NK-92 (cell line): ENCODE measurements around the gene ACVR1B.

Experiments
- DNase-seq: peaks from one replicate; lab custom pipeline; 2025; ENCODE audit not compliant: unreplicated experiment; lab: John Stamatoyannopoulos, UW

ACVR1B gene

DNA sequence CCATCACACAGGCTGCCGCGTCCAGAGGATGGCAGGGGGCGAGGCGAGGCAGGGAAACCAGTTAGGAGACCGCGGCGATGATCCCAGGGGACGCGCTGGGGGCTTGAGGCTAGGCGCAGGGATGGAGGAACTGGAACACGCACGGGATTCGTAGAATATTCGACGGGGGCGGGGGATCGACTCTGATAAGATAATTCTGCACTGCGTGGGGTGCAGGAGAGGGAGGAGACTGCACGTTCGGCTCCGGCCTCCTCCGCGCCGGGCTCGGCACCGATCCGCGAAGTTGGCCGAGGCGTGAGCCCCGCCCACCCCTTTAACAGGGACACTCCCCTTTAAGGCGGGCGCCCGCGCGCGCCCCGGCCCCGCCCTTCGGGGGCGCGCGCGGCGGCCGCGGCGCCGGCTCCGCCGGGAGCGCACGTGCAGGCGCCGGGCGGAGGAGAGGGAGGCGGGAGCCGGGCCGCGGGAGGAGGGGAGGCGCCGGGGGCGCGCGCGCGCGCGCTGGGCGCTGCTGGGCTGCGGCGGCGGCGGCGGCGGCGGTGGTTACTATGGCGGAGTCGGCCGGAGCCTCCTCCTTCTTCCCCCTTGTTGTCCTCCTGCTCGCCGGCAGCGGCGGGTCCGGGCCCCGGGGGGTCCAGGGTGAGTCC is at the start of gene ACVR1B:
ACVR1B (plus strand) TSS at position 501 of the 644 bp plus-strand sequence; CDS start at position 546, 45 bp downstream.
- DNase-seq, result peak; percentile 40

DNA sequence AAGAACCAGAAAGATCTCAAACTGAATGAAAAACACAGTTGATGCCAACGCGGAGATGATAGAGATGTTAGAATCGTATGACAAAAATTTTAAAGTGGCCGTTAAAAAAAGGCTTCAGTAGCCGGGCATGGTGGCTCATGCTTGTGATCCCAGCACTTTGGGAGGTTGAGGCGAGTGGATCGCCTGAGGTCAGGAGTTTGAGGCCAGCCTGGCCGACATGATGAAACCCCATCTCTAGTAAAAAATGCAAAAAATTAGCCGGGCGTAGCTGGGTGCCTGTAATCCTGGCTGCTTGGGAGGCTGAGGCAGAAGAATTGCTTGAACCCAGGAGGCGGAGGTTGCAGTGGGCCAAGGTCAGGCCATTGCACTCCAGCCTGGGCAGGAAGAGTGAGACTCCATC is 49.6 kb upstream of the ACVR1B start:
- DNase-seq, result no peak

DNA sequence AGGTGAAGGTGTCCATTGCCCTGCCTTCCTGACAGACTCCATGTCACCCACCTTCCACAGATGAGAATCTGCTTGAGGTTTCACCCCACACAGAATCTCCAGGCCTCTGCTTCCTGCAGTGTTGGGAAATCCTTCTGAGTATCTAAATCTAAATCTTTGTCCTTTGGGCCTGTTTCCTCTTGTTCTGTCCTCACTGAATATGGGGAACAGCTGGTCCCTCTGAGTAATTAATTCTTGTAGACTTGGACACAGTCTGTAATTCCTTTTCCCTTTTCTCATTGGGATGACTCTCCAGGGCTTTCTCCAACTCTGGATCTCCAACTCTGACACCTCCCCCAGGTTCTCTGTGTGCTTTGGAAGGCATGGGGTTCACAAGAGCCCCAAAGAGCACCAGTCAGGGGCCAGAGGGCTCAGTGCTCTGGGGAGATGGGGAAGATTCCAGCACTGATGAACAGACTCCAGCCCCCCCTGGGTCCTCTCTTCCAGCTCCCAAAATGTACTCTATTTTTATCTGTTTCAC is 46.5 kb upstream of the ACVR1B start:
- DNase-seq, result no peak

DNA sequence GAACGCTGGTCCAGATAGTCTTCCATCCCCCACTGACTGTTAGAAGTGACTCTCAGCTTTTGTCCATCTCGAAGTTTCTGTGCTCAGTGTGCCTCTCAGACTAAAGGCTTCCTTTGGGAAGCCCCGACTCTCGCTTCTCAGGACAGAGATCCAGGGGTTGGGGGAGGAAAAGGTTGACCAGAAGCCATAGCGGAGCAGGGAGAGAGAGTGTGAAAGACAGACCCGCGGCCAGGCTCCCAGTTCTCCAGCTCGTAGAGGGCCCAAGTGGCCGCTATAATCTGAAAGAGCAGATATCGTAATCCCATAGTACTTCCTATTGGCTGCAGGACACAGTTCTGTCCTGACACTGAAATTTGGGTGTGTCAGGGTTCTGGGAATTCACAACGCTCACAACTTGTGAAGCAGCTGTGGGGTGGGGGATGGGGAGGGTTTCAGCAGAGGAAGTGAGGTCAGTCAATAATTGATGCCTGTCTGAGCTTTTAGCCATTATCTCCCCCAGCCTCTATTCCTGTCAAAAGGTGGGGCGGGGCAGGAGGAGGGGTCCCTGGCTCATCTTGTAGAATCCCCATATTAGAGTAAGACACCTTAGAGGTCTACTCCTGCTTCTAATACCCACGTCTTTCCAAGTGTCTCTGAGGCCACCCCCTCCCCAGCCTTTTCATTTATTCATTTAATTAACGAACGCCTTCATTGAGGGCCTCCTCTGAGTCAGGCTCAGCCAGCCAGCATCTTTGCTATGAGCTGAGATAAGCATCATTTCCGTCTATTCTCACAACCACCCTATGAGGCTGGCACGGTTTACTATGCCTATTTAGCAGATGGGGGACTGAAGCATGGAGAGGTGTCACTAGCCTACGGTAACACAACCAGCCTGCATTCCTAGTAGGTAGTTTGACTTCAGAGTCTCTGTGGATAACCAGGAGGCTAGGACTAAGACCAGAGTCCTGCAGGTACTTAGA is 45.7 kb upstream of the ACVR1B start:
- no peak for DNase-seq

DNA sequence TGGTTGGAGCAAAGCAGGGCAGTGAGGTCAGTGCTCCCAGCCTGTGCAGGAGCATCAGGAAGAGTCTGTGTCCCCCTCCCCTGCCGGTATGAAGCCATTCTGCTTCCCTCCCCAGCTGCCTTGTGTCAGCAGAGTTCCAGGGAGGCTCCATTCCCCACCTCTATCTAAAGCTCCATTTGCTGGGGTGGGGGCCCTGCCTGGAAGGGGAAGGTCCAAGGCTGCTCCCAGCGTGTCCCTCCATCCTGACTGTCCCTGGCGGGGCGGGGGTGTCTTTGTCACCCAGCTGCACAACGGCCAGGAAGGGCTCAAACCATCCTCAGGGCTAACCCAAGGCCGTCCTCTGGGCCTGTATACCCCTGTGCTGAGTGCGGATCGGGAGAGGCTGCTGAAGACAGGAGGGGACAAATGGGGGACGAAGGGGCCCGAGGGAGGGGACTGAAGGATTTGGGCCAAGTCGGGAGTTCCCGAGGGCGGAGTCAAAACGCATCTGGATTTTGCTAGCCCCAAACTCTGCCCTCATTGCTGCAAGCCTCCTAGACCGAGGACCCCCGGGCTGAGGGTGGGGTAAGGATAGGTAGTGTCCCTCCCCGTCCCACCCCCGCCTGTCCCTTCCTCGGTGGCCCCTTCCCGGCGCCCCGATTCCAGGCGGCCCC is 44.9 kb upstream of the ACVR1B start:
- DNase-seq, result no peak

DNA sequence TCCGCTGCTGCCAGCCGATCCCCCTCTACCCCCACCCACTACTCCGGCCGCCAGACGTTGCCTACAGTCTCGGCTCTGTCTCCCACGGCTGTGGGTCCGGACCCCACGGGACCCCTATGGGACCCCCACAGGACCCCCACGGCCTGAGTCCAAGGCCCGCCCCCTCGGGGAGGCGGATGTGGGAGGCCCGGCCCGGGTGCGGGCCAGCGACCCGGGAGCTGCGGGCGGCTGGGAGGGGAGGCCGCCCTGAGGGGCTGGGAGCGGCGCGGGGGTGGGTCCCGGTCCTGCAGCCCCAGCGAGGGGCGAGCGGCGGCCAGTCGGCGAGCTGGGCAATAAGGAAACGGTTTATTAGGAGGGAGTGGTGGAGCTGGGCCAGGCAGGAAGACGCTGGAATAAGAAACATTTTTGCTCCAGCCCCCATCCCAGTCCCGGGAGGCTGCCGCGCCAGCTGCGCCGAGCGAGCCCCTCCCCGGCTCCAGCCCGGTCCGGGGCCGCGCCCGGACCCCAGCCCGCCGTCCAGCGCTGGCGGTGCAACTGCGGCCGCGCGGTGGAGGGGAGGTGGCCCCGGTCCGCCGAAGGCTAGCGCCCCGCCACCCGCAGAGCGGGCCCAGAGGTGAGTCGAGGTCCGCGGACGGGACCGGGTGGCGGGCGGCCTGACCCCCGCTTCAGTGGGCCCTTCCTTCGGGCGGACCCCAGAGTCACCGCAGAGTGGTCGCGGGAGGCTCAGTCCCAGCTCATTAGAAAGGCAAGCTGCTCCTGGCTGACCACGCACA is 44.2 kb upstream of the ACVR1B start, which contains the start of gene ACVRL1:
ACVRL1 (plus strand) TSS at position 422 of the 773 bp plus-strand sequence. CDS start 4,971 bp downstream, outside the sequence.
- DNase-seq, result no peak

DNA sequence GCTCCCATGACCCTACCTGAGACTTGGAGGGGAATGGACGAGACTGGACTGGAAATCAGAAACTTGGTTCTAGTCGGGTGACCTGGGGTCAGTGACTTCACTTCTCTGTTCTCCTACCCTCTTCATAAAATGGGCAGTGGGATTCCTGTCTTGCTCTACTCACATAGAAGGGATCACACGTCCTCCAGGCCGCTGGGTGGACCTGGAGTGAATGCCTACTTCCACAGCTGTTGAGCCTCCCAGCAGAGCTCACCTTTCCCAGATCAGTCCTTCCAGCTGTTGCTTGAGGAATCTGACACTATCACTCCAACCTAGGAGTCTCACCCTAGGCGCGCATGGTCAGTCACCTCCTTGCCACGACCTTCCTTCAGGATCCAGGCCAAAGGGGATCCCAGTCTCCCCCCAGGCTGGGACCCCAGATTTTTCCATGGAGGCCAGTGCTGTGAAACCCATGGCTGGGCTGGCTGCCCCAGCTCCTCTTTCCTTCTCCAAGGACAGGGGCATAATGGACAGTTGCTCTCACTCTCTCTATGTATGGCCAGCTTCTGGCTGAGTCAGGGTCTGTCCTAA is 43.6 kb upstream of the ACVR1B start:
- DNase-seq, result no peak

DNA sequence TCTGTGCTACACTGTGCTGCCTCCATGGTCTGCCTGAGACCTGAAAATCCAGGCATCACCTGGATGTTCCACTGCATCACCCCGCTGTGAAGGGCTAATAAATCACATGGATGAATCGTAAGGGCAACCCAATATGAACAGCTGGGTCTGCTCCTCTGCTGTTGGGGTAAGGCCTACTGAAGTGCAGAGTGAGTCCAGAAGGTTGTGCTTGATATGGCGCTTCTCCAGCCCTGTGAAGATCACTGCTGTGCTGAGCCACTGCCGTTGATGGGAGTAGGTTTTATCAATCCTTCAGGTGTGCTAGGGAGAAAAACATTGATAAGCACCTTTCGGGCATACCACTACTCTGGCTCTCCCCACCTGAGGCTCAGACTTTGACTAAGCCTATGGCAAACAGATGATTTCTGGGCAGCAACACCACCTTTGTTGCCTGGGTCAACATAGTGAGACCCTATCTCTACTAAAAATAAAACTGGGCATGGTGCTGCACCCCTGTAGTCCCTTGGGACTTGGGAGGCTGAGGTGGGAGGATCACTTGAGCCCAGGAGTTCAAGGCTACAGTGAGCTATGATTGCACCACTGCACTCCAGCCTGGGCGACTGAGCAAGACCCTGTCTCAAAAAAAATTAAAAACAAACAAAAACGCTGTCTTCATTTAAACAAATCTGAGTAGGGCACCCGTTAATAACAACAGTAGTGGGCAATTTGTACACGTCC is 42.5 kb upstream of the ACVR1B start:
- DNase-seq, result no peak

DNA sequence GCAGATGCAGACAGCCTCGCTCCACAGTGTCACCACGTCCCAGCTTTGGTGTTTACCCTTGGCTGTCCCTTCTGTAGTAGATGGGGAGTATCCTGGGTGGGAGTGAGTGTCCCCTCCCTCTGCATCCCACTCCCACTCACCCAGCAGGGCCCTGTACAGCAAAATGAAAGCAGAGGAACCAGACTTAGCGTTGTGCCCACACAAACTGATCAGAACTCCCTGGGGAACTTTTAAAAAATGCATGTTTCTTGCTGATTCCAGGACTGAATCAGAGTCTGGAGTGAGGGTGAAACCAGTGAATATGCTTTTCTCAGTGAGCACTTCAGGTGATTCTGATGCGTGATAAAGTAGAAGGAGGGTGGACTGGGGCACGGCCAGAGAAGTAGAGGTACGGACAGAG is 41.3 kb upstream of the ACVR1B start:
- no peak for DNase-seq

DNA sequence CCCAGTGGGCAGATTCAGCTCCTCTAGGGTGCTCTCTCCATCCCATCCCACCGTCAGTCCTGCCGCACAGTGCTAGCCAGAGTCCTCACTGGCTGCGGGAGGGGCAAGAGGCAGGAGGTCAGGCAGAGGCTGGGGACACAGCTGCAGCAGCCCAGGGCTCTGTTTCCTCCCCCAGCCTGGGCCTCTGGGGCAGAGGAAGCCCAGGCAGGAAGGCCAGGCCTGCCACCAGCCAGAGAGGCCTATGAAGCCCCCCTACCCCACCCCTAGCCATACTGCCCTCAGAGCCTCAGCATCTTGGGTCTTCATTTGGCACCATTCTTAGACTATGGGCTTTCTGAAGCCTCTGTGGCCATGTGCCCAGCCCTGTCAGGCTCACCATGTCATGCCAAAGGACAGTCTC is 40.8 kb upstream of the ACVR1B start:
- DNase-seq, result no peak

DNA sequence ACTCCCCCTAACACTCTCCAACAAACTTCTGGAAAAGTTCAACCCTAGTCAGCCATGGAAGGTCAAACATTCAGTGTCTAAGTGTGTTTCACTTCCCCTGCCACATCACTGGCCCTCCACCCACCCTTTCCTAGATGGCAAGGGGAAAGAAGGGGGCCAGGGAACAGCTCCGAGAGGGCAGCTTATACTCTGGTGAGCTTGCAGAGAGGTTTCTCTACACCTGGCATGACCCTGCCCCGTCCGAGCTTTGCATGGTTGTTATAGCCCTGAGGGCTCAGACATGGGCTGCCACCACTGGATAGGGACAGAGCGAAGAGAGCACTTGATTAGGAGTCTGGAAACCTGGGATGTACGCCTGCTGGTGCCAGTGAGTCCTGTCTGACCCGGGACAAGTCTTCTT is 40.2 kb upstream of the ACVR1B start:
- DNase-seq, result no peak

DNA sequence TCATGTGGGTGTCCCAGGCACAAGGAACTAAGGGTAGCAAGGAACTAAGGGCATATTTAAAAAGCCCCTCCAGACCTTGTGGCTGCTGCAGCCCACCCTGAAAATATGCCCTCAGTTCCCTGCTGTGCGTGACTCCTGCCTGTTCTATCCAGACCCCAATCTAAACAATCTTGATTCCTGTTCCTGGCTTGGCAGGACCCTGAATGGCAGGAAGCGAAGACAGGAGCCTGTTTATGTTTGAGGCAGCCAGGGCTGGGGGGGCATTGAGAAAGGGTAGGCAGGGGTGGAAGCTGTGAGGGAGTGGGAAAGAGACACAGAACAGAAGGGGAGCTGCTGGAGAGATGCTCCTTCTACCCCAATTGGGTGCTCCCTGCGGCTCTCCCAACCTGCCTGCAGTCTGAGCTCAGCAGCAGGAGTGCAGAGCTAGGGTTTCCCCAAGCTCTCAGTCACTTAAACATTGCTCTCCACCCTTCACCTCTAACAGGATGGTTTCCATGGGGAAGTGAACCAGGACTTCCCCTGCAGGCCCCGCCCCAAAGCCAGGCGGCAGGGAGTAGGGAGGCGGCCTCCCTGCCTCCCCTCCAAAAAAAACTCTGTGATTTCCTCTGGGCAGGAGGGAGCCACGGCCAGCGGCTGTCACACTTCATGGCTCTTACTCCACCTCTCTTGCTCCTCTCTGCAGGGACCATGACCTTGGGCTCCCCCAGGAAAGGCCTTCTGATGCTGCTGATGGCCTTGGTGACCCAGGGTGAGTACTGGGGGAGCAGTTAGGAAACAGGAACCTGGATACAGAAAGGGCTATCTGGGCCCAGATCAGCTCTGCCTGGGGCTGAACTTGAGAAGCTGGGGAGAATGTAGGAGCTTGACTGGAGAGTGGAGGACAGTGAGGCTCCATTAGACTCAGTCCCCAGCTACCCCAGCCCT is 39.4 kb upstream of the ACVR1B start:
- no peak for DNase-seq

DNA sequence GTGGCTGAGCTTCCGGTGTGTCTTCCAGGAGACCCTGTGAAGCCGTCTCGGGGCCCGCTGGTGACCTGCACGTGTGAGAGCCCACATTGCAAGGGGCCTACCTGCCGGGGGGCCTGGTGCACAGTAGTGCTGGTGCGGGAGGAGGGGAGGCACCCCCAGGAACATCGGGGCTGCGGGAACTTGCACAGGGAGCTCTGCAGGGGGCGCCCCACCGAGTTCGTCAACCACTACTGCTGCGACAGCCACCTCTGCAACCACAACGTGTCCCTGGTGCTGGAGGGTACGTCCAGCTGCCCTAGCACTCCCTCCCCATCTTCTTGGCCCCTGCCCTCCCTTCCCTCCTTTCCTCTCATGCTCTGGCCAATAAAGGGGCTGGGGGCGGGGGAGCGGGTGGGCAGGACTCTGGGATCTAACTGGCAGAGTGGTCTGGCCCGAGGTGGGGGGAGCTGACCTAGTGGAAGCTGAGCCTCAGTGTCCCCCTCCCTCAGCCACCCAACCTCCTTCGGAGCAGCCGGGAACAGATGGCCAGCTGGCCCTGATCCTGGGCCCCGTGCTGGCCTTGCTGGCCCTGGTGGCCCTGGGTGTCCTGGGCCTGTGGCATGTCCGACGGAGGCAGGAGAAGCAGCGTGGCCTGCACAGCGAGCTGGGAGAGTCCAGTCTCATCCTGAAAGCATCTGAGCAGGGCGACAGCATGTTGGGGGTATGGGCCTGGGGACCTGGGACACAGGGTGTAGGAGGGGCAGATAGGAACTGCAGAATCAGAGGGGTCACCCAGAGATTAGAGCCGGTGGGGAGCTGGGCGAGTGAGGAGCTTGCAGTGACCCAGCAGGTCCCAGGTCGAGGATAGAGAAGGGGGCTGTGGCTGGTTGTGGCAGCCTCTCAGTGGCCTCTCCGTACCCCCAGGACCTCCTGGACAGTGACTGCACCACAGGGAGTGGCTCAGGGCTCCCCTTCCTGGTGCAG is 38.1 kb upstream of the ACVR1B start:
- no peak for DNase-seq

DNA sequence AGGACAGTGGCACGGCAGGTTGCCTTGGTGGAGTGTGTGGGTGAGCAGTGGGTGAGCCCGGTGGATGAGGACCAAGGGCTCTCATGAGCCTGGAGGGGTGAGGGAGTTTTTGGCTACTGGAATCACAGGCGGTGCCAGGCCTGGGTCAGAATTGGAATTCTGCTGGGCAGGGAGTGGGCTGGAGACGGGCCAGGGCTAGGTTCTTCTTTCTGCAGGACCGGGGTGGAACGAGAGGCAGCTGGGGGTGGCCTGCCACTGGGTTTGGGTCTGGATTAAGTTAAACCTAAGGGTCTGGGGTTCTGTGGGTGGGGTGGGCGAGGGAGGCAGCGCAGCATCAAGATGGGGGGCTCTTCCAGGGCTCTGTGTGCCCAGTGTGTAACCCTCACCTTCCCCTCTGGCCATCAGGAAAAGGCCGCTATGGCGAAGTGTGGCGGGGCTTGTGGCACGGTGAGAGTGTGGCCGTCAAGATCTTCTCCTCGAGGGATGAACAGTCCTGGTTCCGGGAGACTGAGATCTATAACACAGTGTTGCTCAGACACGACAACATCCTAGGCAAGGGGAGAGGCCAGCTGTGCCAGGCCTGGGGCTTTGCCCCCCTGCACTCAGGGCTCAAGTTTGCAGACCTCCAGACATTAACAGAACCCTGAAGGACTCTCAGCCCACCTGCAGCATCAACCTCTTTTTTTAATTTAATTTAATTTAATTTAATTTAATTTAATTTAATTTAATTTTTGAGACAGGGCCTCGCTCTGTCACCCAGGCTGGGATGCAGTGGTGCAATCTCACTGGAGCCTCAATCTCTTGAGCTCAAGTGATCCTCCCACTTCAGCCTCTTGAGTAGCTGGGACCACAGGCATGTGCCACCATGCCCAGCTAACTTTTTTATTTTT is 37.2 kb upstream of the ACVR1B start:
- DNase-seq, result no peak

DNA sequence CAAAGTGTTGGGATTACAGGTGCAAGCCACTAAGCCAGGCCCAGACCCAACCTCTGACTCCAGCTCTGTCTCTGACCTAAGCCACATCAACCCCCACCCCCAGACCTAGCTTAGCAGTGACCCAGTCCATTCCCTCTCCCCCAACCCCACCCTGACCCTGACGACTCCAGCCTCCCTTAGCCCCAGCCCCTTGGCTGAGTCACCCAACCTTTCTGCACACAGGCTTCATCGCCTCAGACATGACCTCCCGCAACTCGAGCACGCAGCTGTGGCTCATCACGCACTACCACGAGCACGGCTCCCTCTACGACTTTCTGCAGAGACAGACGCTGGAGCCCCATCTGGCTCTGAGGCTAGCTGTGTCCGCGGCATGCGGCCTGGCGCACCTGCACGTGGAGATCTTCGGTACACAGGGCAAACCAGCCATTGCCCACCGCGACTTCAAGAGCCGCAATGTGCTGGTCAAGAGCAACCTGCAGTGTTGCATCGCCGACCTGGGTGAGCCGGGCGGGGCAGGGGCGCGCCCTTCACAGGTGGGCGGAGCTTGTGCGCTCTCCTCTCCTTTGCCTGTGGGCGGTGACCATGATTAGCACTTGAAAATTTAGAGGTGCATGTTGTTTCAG is 36.4 kb upstream of the ACVR1B start:
- DNase-seq, result no peak

DNA sequence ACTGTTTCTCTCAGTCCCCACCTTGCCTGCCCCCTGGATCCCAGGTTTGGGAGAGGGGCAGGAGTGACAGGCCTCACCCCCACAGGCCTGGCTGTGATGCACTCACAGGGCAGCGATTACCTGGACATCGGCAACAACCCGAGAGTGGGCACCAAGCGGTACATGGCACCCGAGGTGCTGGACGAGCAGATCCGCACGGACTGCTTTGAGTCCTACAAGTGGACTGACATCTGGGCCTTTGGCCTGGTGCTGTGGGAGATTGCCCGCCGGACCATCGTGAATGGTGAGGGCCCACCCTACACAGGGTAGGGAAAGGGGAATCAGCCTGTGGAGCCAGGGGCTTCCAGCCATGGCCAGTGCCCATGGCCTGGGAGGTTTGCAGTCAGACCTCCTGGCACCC is 35.5 kb upstream of the ACVR1B start:
- no peak for DNase-seq
